PC-9 (cell line): ENCODE measurements around the gene ARHGAP22. TPM values are rescaled to one million over a fixed set of nuclear protein-coding genes. Genes with fewer than 3 reads are reported as not detected.

ENCODE experiments used
- BruUV-seq: library from RNA; stranded (reverse); fragments of 400-500 nt; replicated peaks from 2 replicates; lab custom pipeline; 2021; lab: Mats Ljungman, UMichigan
- CTCF ChIA-PET: fragments of 300-600 bp; sonication (Branson Sonifier 250); formaldehyde crosslinking; loops from one replicate; lab custom pipeline; 2022; ENCODE audit warnings: antibody characterized with exemption; lab: Charles Lee
- POLR2A ChIA-PET: fragments of 300-600 bp; sonication (Branson Sonifier 250); formaldehyde crosslinking; loops from one replicate; lab custom pipeline; 2022; ENCODE audit warnings: antibody characterized with exemption; ENCODE audit not compliant: unreplicated experiment; lab: Charles Lee
- DNase-seq, 2 experiments: peaks; one replicate each; pipeline versions ENCODE4 v3.0.0 to v3.0.0-alpha.2; 2015 to 2022; ENCODE audit warnings: mixed read lengths in 1 of 2
- H2AFZ ChIP-seq: fragments of 200-600 bp; sonication (generic); 2 replicates; pipeline ENCODE4 v1.8.1; 2017; ENCODE audit warnings: antibody characterized with exemption
- H3F3A ChIP-seq: fragments of 200-600 bp; sonication (generic); 2 replicates; pipeline ENCODE4 v1.8.1; 2017; ENCODE audit warnings: antibody characterized with exemption, mild to moderate bottlenecking, low read depth; ENCODE audit not compliant: insufficient read depth
- H3K27ac ChIP-seq: fragments of 200-600 bp; sonication (generic); 2 replicates; pipeline ENCODE4 v1.6.1; 2016; ENCODE audit warnings: mixed run types
- H3K27me3 ChIP-seq: fragments of 200-600 bp; sonication (generic); 2 replicates; pipeline ENCODE4 v1.6.1; 2016; ENCODE audit warnings: low read depth, mixed run types; ENCODE audit not compliant: insufficient read depth
- H3K36me3 ChIP-seq: fragments of 200-600 bp; sonication (generic); 2 replicates; pipeline ENCODE4 v1.6.1; 2016; ENCODE audit warnings: low read depth, mixed run types
- H3K4me1 ChIP-seq: fragments of 200-600 bp; sonication (generic); replicated peaks from 2 replicates; pipeline ENCODE4 v1.6.1; 2016; ENCODE audit warnings: mixed run types; ENCODE audit not compliant: insufficient read depth
- H3K4me2 ChIP-seq: fragments of 200-600 bp; sonication (generic); 2 replicates; pipeline ENCODE4 v1.6.1; 2017; ENCODE audit warnings: mixed run types
- H3K4me3 ChIP-seq: fragments of 200-600 bp; sonication (generic); 2 replicates; pipeline ENCODE4 v1.6.1; 2016; ENCODE audit warnings: mixed run types
- H3K79me2 ChIP-seq: fragments of 200-600 bp; sonication (generic); 2 replicates; pipeline ENCODE4 v1.6.1; 2017; ENCODE audit warnings: low read depth, mixed run types
- H3K9me2 ChIP-seq: fragments of 200-600 bp; sonication (generic); 2 replicates; pipeline ENCODE4 v1.8.1; 2017; ENCODE audit warnings: mild to moderate bottlenecking; ENCODE audit not compliant: insufficient read depth
- H3K9me3 ChIP-seq: fragments of 200-600 bp; sonication (generic); 2 replicates; pipeline ENCODE4 v1.8.1; 2016; ENCODE audit warnings: low read depth; ENCODE audit not compliant: insufficient read depth
- H4K20me1 ChIP-seq: fragments of 200-600 bp; sonication (generic); 2 replicates; pipeline ENCODE4 v1.8.1; 2017; ENCODE audit not compliant: insufficient read depth
- EZH2 ChIP-seq: fragments of 200-600 bp; sonication (generic); IDR thresholded peaks from 2 replicates; pipeline ENCODE4 v1.8.0; 2017; ENCODE audit warnings: antibody characterized with exemption, low read depth
- intact Hi-C: fragments of 100-400 bp; cut with micrococcal nuclease; formaldehyde crosslinking; loops from one replicate; pipeline ENCODE4 v1.10.0; 2022; ENCODE audit not compliant: unreplicated experiment
- total RNA-seq: library from RNA; stranded (reverse); gene quantifications from 2 replicates; pipeline ENCODE4 v1.2.3, GENCODE V29; 2021
- TF ChIP-seq, protein P1 (sequence below): fragments of 200-600 bp; sonication (generic); conservative IDR thresholded peaks from 2 replicates; pipeline ENCODE4 v1.6.1; 2017; ENCODE audit warnings: mixed run types, antibody characterized with exemption, mild to moderate bottlenecking, moderate library complexity

The ARHGAP22 gene
- total RNA-seq, 1 experiment from 2014 or later, result 4.0 TPM

GRCh38 chr10:48477616-48478015 lies 127.3 kb downstream of the ARHGAP22 start:
- Histone ChIP-seq H3K4me1 (no peaks in the 10 kb centered on the region), H3K9me3 (no peaks in the 10 kb centered on the region), H3K27ac (no peak overlapping the region), H3K4me3 (no peak overlapping the region), H3K27me3 (no peaks in the 10 kb centered on the region), H3F3A (no peaks in the 10 kb centered on the region), H4K20me1 (no peaks in the 10 kb centered on the region), H3K4me2 (no peak overlapping the region), H3K9me2 (no peaks in the 10 kb centered on the region), H3K79me2 (no peaks in the 10 kb centered on the region), H2AFZ (no peak overlapping the region), H3K36me3 (no peaks in the 10 kb centered on the region)
- BruUV-seq, result no TSS peak
- TF ChIP-seq EZH2, result no peak
- TF ChIP-seq, protein P1, sequence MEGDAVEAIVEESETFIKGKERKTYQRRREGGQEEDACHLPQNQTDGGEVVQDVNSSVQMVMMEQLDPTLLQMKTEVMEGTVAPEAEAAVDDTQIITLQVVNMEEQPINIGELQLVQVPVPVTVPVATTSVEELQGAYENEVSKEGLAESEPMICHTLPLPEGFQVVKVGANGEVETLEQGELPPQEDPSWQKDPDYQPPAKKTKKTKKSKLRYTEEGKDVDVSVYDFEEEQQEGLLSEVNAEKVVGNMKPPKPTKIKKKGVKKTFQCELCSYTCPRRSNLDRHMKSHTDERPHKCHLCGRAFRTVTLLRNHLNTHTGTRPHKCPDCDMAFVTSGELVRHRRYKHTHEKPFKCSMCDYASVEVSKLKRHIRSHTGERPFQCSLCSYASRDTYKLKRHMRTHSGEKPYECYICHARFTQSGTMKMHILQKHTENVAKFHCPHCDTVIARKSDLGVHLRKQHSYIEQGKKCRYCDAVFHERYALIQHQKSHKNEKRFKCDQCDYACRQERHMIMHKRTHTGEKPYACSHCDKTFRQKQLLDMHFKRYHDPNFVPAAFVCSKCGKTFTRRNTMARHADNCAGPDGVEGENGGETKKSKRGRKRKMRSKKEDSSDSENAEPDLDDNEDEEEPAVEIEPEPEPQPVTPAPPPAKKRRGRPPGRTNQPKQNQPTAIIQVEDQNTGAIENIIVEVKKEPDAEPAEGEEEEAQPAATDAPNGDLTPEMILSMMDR, result no peak
- DNase-seq, result no peak
- ChIA-PET CTCF (no interaction called here), POLR2A (no interaction called here)
- intact Hi-C loops, result loop anchor here (2.0 kb wide), 1 partner anchor 59 kb away; no protein-coding TSS in a partner anchor

DNA sequence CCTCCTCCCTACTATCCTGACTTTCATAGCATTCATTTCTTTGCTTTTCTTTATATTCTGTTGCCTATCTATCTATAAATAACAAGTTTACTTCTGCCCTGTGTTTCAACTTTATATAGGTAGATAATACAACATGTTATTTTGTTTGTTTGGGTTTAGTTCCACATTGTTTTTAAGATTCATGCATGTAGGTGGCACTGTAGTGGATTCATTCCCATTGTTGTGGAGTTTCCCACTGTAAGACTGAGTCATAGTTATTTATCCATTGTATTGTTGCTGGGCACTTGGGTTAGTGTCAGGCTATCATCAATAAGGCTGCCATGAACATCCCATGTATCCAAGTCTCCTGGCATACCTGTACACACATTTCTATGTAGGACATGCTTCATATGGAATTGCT lies 127.7 kb downstream of the ARHGAP22 start:
- Histone ChIP-seq H3K4me3 (no peak overlapping the region), H3K79me2 (no peaks in the 10 kb centered on the region), H2AFZ (no peak overlapping the region), H3K27ac (no peak overlapping the region), H3K36me3 (no peaks in the 10 kb centered on the region), H3K9me2 (no peaks in the 10 kb centered on the region), H3K4me2 (no peak overlapping the region), H3K27me3 (no peaks in the 10 kb centered on the region), H4K20me1 (no peaks in the 10 kb centered on the region), H3F3A (no peaks in the 10 kb centered on the region), H3K9me3 (no peaks in the 10 kb centered on the region), H3K4me1 (no peaks in the 10 kb centered on the region)
- BruUV-seq, result no TSS peak
- ChIA-PET CTCF (no interaction called here), POLR2A (no interaction called here)
- DNase-seq, result no peak
- intact Hi-C loops, result loop anchor here (2.0 kb wide), 1 partner anchor 60 kb away; no protein-coding TSS in a partner anchor
- TF ChIP-seq, protein P1, result no peak
- TF ChIP-seq EZH2, result no peak

- H3K4me2 ChIP-seq, result no peak overlapping the region
- H3K27me3 ChIP-seq, result no peaks in the 10 kb centered on the region
- POLR2A ChIA-PET, result no interaction called here
- H3K27ac ChIP-seq, result no peak overlapping the region
- no peaks in the 10 kb centered on the region for H3K9me3 ChIP-seq
- BruUV-seq, result no TSS peak
- H3K4me3 ChIP-seq, result no peak overlapping the region
- no peak overlapping the region for H2AFZ ChIP-seq
- intact Hi-C loops, result loop anchor here (2.0 kb wide), 1 partner anchor 60 kb away; no protein-coding TSS in a partner anchor
- no peaks in the 10 kb centered on the region for H3K36me3 ChIP-seq
- TF ChIP-seq EZH2, result no peak
- TF ChIP-seq, protein P1, result no peak
- H3F3A ChIP-seq, result no peaks in the 10 kb centered on the region
- no peaks in the 10 kb centered on the region for H3K4me1 ChIP-seq
- CTCF ChIA-PET, result no interaction called here
- H3K9me2 ChIP-seq, result no peaks in the 10 kb centered on the region
- H4K20me1 ChIP-seq, result no peaks in the 10 kb centered on the region
- no peak for DNase-seq
- H3K79me2 ChIP-seq, result no peaks in the 10 kb centered on the region
Measured at GRCh38 chr10:48476279-48476982, 128.4 kb downstream of the ARHGAP22 start.
